ENCODE measurements around the gene DPPA4. TPM values are rescaled to one million over a fixed set of nuclear protein-coding genes. Genes with fewer than 3 reads are reported as not detected.

Gene DPPA4
- total RNA-seq, 1 experiment from 2014 or later: not detected

- DNase-seq (ENCODE audit: extremely low read depth, low read depth): no peak
These were observed 2.6 kb upstream of the DPPA4 start for GRCh38 chr3:109339714-109340648.

DNA sequence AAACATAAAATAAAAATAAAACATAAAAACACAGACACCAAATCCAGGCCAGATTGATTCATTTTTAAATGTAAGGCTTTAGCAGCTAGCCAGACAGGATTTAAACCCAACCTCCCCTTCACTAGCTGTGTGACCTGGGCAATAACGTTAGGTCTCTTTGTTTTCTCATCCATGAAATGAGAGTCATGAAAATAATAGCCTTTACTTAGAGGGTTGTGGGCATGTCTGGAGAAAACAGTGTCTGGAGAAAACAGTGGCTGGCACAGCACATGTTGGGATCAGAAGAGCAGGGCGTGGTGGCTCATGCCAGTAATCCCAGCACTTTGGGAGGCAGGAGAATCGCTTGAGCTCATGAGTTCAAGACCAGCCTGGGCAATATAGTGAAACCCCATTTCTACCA, 1.9 kb upstream of the DPPA4 start:
- DNase-seq (ENCODE audit: extremely low read depth, low read depth): no peak

- no peak for DNase-seq (ENCODE audit: extremely low read depth, low read depth)
These were observed 976 bp upstream of the DPPA4 start for GRCh38 chr3:109338322-109338721.

- no peak for DNase-seq (ENCODE audit: extremely low read depth, low read depth)
These were observed 970 bp downstream of the DPPA4 start for GRCh38 chr3:109336291-109336861.

- no peak for DNase-seq (ENCODE audit: extremely low read depth, low read depth)
These were observed 2.8 kb downstream of the DPPA4 start for GRCh38 chr3:109334572-109334971.

DNA sequence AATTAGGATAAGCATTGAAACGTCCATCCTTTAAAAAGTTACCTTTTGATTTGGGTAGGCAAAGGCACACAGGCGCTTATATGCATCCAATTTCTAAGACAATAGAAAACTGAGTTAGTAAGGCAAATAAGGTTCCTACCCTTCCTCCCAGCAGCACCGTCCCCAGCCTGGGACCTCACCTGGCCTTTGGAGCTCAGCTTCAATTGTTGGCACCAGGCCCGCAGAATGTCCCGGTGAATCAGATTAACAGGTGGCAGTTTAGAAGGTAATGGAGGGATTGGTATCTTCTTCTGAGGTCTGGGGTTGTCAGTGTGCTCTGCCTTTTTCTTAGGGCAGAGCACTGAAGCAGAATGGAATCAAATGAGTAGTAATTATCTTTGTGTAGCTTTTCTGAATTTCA, 5.7 kb downstream of the DPPA4 start:
- DNase-seq (ENCODE audit: extremely low read depth, low read depth): no peak

DNA sequence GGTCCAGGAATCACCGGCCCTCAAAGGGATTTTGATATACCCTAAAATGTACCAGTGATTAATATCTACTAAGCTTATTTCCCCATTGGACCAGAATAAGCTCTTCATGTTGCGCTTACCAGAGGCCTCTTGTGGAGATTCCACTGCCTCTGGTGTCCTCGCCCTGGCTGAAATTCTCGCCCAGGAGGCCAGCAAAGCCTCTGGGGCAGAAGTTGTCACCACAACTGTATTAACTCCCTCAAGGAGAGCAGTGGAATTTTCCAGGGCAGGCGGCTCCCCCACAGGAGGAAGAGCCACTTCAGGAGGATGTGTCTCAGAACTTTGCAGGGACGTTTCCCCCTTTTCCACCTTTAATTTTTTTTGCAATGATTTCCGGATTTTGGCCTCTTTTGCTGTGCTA, 6.9 kb downstream of the DPPA4 start:
- DNase-seq (ENCODE audit: extremely low read depth, low read depth): no peak

DNA sequence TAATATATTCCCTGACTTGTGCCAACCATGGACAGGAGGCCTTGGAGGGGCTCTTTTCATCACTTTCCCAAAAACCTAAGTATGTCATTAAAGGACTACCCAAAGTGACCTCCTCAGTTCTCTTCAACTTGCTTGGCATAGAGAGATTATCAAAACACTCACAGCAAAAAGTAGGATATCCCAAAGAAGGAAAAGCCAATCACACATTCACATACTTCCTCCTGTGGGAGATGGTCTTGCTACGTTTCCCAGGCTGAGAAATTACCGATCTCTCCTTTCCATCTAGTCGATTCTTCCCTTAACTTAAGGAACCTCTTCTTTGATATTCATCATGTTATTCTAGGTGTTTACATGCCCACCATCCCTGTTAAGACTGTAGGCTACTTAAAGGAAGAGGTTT, 9.1 kb downstream of the DPPA4 start:
- DNase-seq (ENCODE audit: extremely low read depth, low read depth): no peak

DNA sequence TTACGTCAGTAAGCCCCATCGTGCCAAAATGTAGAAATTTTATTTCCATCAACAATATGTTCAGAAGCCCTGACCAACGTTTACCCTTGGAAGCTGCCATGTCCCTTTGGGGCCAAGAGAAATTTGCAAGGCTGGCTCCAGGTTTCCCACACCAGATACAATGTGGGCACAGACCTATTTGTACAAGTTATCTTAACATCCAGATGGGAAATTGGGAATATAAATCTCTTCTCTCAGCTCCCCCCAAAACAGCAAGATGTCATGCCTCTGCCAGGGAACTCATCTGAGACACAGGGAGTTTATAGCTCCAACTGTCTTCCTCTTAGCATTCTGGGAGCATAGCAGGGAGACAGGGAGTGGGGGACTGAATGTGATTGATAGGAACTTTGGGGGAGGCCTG, 11.7 kb downstream of the DPPA4 start:
- no peak for DNase-seq (ENCODE audit: extremely low read depth, low read depth)

DNA sequence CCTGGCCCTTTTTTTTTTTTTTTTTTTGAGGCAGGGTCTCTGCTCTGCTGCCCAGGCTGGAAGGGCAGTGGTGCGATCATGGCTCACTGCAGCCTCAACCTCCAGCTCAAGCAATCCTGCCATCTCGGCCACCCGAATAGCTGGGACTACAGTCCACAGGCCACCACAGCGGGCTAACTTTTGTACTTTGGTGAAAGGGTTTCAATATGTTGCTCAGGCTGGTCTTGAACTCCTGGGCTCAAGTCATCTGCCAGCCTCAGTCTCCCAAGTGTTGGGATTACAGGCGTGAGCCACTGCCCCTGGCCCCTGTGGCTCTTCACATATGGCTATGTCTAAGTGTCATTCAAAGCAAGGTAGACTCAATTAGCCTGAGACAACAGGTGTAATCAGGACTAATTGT, 12.2 kb downstream of the DPPA4 start:
- no peak for DNase-seq (ENCODE audit: extremely low read depth, low read depth)

DNA sequence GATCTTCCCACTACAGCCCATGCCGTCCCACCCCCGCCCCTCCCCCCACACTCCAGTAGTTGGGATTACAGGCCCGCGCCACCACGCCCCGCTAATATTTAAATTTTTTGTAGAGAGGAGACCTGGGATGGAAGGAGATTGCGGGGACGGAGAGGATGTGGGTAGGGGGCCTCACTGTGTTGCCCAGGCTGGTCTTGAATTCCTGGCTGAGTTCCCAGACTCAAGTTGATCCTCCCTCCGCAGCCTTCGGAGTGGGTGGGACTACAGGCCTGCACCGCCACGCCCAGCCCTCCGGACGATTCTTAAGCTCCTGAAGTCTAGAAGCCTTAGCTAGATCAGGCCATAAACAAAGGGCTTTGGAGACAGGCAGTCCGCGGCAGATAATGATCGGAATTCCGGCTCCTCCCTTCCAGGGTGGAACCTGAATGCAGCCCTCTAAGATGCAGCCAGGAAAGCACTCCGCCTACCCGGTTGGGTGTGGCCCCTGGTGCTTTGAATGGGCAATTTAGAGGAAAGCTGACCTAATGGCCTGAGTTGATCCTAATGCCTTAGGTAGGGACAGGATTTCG, 21.1 kb downstream of the DPPA4 start, which contains the start of gene DPPA2:
Gene DPPA2 (minus strand): TSS at position 356 of the 569 bp plus-strand sequence. CDS start 1,975 bp downstream, outside the sequence.
- DNase-seq (ENCODE audit: extremely low read depth, low read depth): no peak

DNA sequence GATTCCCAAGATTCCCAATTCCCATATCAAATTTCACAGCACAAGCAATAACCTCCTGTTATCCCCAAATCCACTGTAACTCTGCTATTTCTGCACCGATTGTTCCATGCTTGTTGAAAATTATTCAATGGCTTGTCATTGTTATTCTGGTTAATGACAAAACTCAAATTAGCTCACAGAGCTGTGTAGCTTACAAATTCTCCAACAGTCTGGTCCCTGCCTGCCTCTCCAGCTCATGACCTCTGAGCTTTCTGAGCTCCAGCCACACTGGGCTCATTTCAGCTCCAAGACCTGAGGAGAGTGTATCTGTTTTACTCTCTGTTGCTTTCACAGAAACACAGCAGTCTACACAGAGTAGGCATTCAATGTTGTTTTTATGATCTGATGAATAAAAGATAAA, 24.3 kb downstream of the DPPA4 start:
- DNase-seq (ENCODE audit: extremely low read depth, low read depth): no peak

DNA sequence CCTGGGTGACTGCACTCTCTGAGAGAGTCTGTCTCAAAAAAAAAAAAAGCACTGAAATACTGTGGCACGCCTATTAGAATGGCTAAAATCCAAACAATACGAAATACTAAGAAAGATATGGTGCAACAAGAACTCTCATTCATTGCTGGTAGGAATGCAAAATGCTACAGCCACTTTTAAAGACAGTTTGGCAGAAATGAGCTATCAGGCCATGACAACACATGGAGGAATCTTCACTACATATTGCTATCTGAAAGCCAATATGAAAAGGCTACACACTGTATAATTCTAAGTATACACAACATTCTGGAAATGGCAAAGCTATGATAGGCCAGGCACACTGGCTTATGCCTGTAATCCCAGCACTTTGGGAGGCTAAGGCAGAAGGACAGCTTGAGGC, 39.9 kb downstream of the DPPA4 start:
- DNase-seq (ENCODE audit: extremely low read depth, low read depth): no peak

DNA sequence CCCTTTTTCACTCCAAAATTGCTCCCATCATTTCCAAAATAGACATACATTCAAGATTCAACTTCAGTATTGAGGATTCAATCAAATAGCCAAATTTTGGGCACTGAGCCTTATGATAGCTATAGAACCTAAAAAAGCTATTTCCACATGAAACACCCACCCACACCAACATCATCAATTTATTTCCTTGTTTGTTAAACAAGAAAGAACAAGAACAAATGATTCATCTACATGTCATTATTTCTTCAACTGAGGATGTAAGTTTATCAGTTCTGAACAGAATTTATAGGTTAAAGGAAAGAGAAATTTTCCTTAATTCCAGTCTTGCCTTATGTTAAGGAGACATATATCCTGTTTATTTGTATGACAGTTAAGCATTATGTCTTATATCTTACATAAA, 53.3 kb downstream of the DPPA4 start:
- no peak for DNase-seq (ENCODE audit: extremely low read depth, low read depth)

DNA sequence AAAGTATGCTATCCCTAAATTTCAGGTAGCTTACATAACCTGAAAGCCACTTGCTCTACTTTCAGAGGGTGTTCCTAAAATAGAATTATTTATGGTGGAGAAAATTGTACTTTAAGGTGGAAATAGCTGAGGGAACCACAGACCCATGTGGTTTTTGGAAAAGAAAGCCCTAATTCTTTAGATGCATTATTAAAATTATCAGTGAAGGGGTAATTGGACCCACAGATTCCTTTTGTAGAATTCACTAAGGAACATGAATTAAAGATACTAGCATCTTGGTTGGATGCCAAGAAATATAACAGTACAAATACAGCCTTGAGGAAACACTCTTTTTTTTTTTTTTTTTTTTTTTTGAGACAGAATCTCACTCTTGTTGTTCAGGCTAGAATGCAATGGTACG, 58.8 kb downstream of the DPPA4 start:
- DNase-seq (ENCODE audit: extremely low read depth, low read depth): no peak

- no peak for DNase-seq (ENCODE audit: extremely low read depth, low read depth)
These were observed 59.2 kb downstream of the DPPA4 start for GRCh38 chr3:109278141-109278540.

Small RNA genes lying within 50 kb of the gene (small RNA-seq; reads per million reads assigned to genes)
- gene AC124945.1 (0 reads per million in 2 experiments), gene RF00017 (0 reads per million in 2 experiments)

Other genes with a start within 250 kb of the DPPA4 start
- not detected in 2 replicates for gene MORC1, start 219.4 kb downstream of the DPPA4 start, total RNA-seq (2014; rRNA removed; shearing (Covaris generic))
- gene C3orf85, start 200.8 kb downstream of the DPPA4 start, total RNA-seq (2014; rRNA removed; shearing (Covaris generic)): not detected in 2 replicates
- gene DPPA2, start 21.0 kb downstream of the DPPA4 start, total RNA-seq (2014; rRNA removed; shearing (Covaris generic)): not detected in 2 replicates

Data from NCI-H460 (cell line).